Neural progenitor cell (in vitro differentiated cells): ENCODE results near the gene ZBP1.

Experiments used
- CTCF ChIP-seq: fragments of 200-600 bp; sonication (generic); IDR thresholded peaks from 2 replicates; pipeline ENCODE4 v1.5.1; 2017; ENCODE audit warnings: antibody characterized with exemption, mild to moderate bottlenecking
- EZH2 ChIP-seq: fragments of 200-600 bp; sonication (generic); IDR thresholded peaks from 2 replicates; pipeline ENCODE4 v1.6.1; 2017; ENCODE audit warnings: antibody characterized with exemption, mild to moderate bottlenecking, moderate library complexity

GRCh38 chr20:57666834-57667157 is 46.6 kb upstream of the ZBP1 start:
- TF ChIP-seq CTCF (no peak), EZH2 (no peak)
